Measurements from ENCODE around the gene UBE4A.
A peak's percentile ranks its signal among the peaks of the same experiment; 100 is the strongest.
"Not testable (repeated sequence)": the region's sequence is repeated elsewhere in the genome, so short reads cannot be mapped to it uniquely, and the experiment has no call there.

UBE4A gene

DNA sequence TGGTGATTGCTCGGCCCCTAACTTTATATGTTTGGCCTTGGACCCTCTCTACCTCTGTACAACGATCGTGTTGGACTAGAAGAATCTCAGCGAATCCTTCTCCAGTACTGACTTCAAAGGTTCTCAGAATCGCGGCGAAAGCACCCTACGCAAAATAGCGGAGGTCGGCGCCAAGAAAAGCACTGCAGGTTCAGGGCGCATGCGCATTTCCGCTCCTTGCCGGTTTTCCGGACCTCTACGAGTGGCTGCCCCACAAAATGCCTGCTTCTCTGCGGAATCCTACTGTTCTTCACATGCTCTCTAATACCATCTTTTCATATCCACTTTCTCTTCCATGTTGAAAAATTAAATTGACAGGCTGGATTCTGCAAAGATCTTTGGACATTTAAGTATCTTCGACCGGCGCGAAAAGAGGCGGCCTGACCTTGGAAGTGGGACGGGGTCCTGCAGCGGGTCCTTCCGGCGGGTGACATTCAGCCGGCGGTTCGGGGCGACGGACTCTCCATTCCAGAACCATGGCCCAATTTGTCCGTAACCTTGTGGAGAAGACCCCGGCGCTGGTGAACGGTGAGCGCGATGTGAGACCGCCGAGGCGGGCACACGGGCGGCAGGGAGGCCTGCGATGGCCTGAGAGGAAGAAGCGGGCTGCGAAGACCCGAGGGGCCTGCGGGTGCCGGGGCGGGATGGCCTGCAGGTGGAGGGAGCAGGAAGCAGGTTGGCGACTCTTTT is 41.9 kb downstream of the UBE4A start, which contains the start of gene ATP5MG:
TSS of gene ATP5MG (plus strand) at position 456 of the 729 bp plus-strand sequence. CDS start at position 516, 60 bp downstream.
- peaks cover 34% of the 10 kb centered on the region for H3F3A ChIP-seq (ENCODE audit: insufficient read depth, low read length)
- DNase-seq, result peak; percentile 95
- H3K27ac ChIP-seq (ENCODE audit: low read length), result peak within 1 kb of the TSS; percentile 89
- TF ChIP-seq EZH2phosphoT487 (IDR thresholded peaks at IDR 0.05; ENCODE audit: low read length) (no peak), EZH2 (optimal IDR thresholded peaks at IDR 0.05; ENCODE audit: low read depth, low read length) (no peak)
- TF ChIP-seq, protein P1, sequence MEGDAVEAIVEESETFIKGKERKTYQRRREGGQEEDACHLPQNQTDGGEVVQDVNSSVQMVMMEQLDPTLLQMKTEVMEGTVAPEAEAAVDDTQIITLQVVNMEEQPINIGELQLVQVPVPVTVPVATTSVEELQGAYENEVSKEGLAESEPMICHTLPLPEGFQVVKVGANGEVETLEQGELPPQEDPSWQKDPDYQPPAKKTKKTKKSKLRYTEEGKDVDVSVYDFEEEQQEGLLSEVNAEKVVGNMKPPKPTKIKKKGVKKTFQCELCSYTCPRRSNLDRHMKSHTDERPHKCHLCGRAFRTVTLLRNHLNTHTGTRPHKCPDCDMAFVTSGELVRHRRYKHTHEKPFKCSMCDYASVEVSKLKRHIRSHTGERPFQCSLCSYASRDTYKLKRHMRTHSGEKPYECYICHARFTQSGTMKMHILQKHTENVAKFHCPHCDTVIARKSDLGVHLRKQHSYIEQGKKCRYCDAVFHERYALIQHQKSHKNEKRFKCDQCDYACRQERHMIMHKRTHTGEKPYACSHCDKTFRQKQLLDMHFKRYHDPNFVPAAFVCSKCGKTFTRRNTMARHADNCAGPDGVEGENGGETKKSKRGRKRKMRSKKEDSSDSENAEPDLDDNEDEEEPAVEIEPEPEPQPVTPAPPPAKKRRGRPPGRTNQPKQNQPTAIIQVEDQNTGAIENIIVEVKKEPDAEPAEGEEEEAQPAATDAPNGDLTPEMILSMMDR (IDR thresholded peaks at IDR 0.05; ENCODE audit: low read length), result no peak; the same call in 1 of the 2 replicates
- H3K9ac ChIP-seq (ENCODE audit: low read length), result peak within 1 kb of the TSS; percentile 96
- peak within 1 kb of the TSS; percentile 81 for H3K4me2 ChIP-seq (ENCODE audit: low read depth, low read length)
- no peaks in the 10 kb centered on the region for H3K27me3 ChIP-seq (replicated peaks; ENCODE audit: insufficient read depth, low read length)
- peaks cover 15% of the 10 kb centered on the region; the same call in 1 of the 2 replicates for H4K20me1 ChIP-seq (ENCODE audit: insufficient read depth, low read length)
- H3K36me3 ChIP-seq (replicated peaks; ENCODE audit: insufficient read depth, low read length), result no peaks in the 10 kb centered on the region
- peak within 1 kb of the TSS; percentile 76 for H2AFZ ChIP-seq (ENCODE audit: low read length)
- H3K9me3 ChIP-seq (replicated peaks; ENCODE audit: insufficient read depth, low read length), result no peaks in the 10 kb centered on the region
- H3K4me3 ChIP-seq (ENCODE audit: low read length), result peak within 1 kb of the TSS; percentile 100
- no peaks in the 10 kb centered on the region for H3K9me2 ChIP-seq (replicated peaks; ENCODE audit: insufficient read depth, low read length)
- H3K4me1 ChIP-seq (ENCODE audit: low read length), result peaks cover 42% of the 10 kb centered on the region
- H3K79me2 ChIP-seq (ENCODE audit: low read length), result peaks cover 63% of the 10 kb centered on the region

DNA sequence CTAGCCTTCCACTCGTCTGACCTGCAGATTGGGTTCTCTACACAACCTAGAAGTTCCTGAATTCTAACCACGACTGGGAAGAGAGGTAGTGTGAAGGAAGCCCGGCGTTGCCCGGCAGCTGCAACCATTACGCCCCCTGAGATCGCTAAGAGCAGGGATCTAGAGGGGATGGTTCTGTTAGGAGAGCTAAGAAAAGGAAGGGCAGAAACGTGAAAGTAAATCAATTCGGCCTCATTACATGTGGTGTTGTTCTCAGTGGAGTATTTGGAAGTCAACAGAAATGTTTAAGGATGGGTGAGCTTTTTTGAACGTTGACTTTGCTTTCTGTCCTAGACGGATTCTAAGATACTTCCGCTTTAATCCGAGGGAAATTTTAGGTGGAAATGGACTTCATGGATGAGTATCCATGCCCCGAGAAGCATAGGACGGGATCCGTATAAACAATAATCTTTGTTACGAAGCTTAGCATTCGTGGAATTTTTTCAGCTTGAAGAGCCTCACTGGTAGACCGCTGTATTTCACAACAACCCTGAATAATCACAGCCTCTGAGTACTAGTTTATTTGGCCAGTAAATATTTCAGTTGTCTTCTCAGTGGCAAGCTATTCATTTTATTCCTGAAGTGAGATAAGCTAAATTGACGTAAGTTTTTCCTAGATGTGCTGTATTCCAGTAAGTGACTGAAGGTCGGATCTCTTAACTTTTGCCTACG is 42.6 kb downstream of the UBE4A start:
- Histone ChIP-seq H3K9ac (ENCODE audit: low read length) (peak overlapping the region; percentile 96), H3K79me2 (ENCODE audit: low read length) (peaks cover 70% of the 10 kb centered on the region), H3K36me3 (replicated peaks; ENCODE audit: insufficient read depth, low read length) (0 out of 2 replicates have a peak, but pooled peaks cover 3% of the 10 kb centered on the region), H3K27me3 (replicated peaks; ENCODE audit: insufficient read depth, low read length) (no peaks in the 10 kb centered on the region), H3K4me1 (ENCODE audit: low read length) (peaks cover 36% of the 10 kb centered on the region), H3K9me2 (replicated peaks; ENCODE audit: insufficient read depth, low read length) (no peaks in the 10 kb centered on the region), H3F3A (ENCODE audit: insufficient read depth, low read length) (peaks cover 32% of the 10 kb centered on the region), H3K27ac (ENCODE audit: low read length) (peak overlapping the region; percentile 89), H3K4me2 (ENCODE audit: low read depth, low read length) (peak overlapping the region; percentile 81), H3K4me3 (ENCODE audit: low read length) (peak overlapping the region; percentile 100), H3K9me3 (replicated peaks; ENCODE audit: insufficient read depth, low read length) (no peaks in the 10 kb centered on the region), H4K20me1 (ENCODE audit: insufficient read depth, low read length) (peaks cover 19% of the 10 kb centered on the region; the same call in 1 of the 2 replicates), H2AFZ (ENCODE audit: low read length) (peak overlapping the region; percentile 76)
- TF ChIP-seq, protein P1 (IDR thresholded peaks at IDR 0.05; ENCODE audit: low read length), result peak; percentile 12; the same call in 1 of the 2 replicates
- TF ChIP-seq EZH2phosphoT487 (IDR thresholded peaks at IDR 0.05; ENCODE audit: low read length), result no peak
- DNase-seq, result no peak

DNA sequence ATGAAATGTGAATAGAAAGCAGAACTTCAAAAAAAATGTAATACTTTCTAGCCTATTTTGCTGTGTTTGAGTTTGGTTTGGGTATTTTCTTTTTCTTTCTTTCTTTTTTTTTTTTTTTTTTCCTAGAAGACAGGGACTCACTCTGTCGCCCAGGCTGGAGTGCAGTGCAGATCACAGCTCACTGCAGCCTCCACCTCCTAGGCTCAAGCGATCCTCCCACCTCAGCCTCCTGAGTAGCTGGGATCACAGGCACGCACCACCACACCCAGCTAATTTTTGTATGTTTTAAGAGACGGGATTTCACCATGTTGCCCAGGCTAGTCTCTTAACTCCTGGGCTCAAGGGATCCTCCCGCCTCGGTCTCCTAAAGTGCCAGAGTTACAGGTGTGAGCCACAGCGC is 43.2 kb downstream of the UBE4A start:
- Histone ChIP-seq H3K4me1 (ENCODE audit: low read length) (peaks cover 31% of the 10 kb centered on the region), H3K79me2 (ENCODE audit: low read length) (peaks cover 76% of the 10 kb centered on the region), H3F3A (ENCODE audit: insufficient read depth, low read length) (peaks cover 32% of the 10 kb centered on the region), H3K4me2 (ENCODE audit: low read depth, low read length) (peak overlapping the region; percentile 81), H4K20me1 (ENCODE audit: insufficient read depth, low read length) (peaks cover 19% of the 10 kb centered on the region; the same call in 1 of the 2 replicates), H3K9ac (ENCODE audit: low read length) (peak overlapping the region; percentile 96), H3K4me3 (ENCODE audit: low read length) (peak overlapping the region; percentile 100)
- H3K36me3 ChIP-seq (replicated peaks; ENCODE audit: insufficient read depth, low read length); H3K27me3 ChIP-seq (replicated peaks; ENCODE audit: insufficient read depth, low read length); H3K9me2 ChIP-seq (replicated peaks; ENCODE audit: insufficient read depth, low read length); DNase-seq; H3K27ac ChIP-seq (ENCODE audit: low read length); H2AFZ ChIP-seq (ENCODE audit: low read length); H3K9me3 ChIP-seq (replicated peaks; ENCODE audit: insufficient read depth, low read length): not testable (repeated sequence)

Measured in MM.1S (cell line).